ENCODE data around the gene TFEB. TPM values are rescaled to one million over a fixed set of nuclear protein-coding genes. Genes with fewer than 3 reads are reported as not detected.
A peak's percentile ranks its signal among the peaks of the same experiment; 100 is the strongest.

Gene TFEB
- total RNA-seq, 1 donor from 2014 or later = 3.8 TPM

- Mint-ChIP-seq H3K9me3 (no peaks in the 10 kb centered on the region), H3K27me3 (ENCODE audit: low read depth) (no peaks in the 10 kb centered on the region), H3K36me3 (peaks cover 16% of the 10 kb centered on the region), H3K27ac (peak within 1 kb of the TSS; percentile 91), H3K4me3 (peak within 1 kb of the TSS; percentile 88), H3K4me1 (peaks cover 69% of the 10 kb centered on the region)
- no peak for TF ChIP-seq CTCF (IDR thresholded peaks at IDR 0.05; ENCODE audit: unreplicated experiment)
- DNase-seq (ENCODE audit: low spot score in 2 of 2, unreplicated experiment in 2 of 2) = peak in 1 of 2 experiments; percentile 72
Observed at GRCh38 chr6:41638002-41638934, 97.1 kb downstream of the TFEB start, which contains the start of gene MDFI. MDFI (plus strand) TSS chr6:41638468; CDS start chr6:41638750, 282 bp downstream.

DNA sequence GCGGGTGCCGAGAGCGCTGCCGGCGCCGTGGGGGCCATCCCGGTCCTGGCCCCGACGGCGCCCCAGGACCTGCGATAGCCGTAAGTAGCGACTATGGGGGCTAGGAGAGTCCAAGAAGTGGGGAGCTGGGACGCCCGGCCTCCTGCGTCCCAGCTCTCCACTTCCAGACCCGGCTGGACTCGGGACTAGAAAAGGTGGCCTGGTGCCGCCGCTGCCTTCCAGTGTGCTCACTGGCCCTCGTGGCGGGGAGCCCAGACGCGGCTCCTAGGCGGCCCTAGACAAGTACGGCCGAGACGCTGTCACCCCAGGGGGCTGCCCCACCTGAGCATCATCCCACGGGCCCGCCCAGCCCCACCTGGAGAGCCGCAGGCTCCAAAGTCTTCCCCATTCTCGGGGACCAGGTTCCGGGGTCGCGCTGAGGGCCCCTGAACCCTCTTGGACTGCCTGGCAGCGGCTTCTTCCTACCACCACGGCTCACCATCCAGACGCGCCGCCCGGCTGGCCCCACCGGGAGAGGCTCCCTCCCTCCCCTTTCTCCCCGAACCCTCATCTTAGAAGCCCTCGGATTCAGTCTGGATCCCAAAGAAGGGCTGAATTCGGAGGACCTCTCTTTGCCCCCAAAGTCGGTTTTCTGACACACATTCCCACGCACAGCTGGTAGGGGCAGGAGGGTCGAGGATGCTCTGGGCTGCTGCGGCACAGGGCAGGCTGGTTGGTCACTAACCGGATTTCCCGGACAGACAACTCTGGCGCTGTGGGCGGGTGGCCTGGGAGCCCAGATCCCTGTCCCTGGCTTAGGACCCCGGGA is 98.0 kb downstream of the TFEB start:
- H3K27me3 Mint-ChIP-seq (ENCODE audit: low read depth) = no peaks in the 10 kb centered on the region
- peaks cover 69% of the 10 kb centered on the region for H3K4me1 Mint-ChIP-seq

GRCh38 chr6:41636833-41637193 is 98.6 kb downstream of the TFEB start:
- TF ChIP-seq CTCF (IDR thresholded peaks at IDR 0.05; ENCODE audit: unreplicated experiment) = no peak
- peaks cover 9% of the 10 kb centered on the region for H3K36me3 Mint-ChIP-seq
- H3K27me3 Mint-ChIP-seq (ENCODE audit: low read depth) = no peaks in the 10 kb centered on the region
- no peaks in the 10 kb centered on the region for H3K9me3 Mint-ChIP-seq
- peak overlapping the region; percentile 90 for H3K27ac Mint-ChIP-seq
- DNase-seq (ENCODE audit: low spot score in 2 of 2, unreplicated experiment in 2 of 2) = peak in 1 of 2 experiments; percentile 67
- H3K4me1 Mint-ChIP-seq = peaks cover 63% of the 10 kb centered on the region
- peak overlapping the region; percentile 70 for H3K4me3 Mint-ChIP-seq

More for the DNA sequence above, 98.0 kb downstream of the TFEB start:
- Mint-ChIP-seq H3K36me3 (peaks cover 11% of the 10 kb centered on the region), H3K4me3 (peak overlapping the region; percentile 88), H3K27ac (peak overlapping the region; percentile 91), H3K9me3 (no peaks in the 10 kb centered on the region)
- TF ChIP-seq CTCF (IDR thresholded peaks at IDR 0.05; ENCODE audit: unreplicated experiment) = no peak
- DNase-seq (ENCODE audit: low spot score in 2 of 2, unreplicated experiment in 2 of 2) = no peak

DNA sequence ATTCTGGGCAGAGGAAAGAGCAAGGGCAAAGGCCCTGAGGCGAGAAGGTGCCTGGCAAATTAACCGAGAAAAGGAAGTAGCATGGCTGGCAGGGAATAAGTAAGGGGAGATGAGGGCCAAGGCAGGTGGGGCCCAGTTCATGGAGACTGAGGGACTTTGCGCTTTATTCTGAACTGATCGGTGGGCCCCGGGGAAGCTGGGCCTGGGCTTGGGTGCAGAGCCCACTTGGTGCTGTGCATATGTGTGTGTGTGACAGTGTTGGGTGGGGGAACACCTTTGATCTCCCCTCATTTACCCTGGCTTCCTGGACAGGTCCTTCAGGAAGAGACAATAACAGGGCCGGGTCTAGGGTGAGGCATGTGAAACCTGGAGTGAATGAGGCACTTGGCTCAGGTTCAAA is 100.0 kb downstream of the TFEB start:
- Mint-ChIP-seq H3K27ac (peak overlapping the region; percentile 88), H3K9me3 (no peaks in the 10 kb centered on the region), H3K36me3 (no peaks in the 10 kb centered on the region), H3K4me3 (peak overlapping the region; percentile 18), H3K27me3 (ENCODE audit: low read depth) (no peaks in the 10 kb centered on the region), H3K4me1 (peaks cover 51% of the 10 kb centered on the region)
- no peak for DNase-seq (ENCODE audit: low spot score in 2 of 2, unreplicated experiment in 2 of 2)
- TF ChIP-seq CTCF (IDR thresholded peaks at IDR 0.05; ENCODE audit: unreplicated experiment) = no peak

- Mint-ChIP-seq H3K27me3 (ENCODE audit: low read depth) (no peaks in the 10 kb centered on the region), H3K27ac (peak overlapping the region; percentile 88), H3K36me3 (no peaks in the 10 kb centered on the region), H3K4me1 (peaks cover 44% of the 10 kb centered on the region), H3K9me3 (no peaks in the 10 kb centered on the region), H3K4me3 (peak overlapping the region; percentile 20)
- TF ChIP-seq CTCF (IDR thresholded peaks at IDR 0.05; ENCODE audit: unreplicated experiment) = no peak
- peak in 1 of 2 experiments; percentile 72 for DNase-seq (ENCODE audit: low spot score in 2 of 2, unreplicated experiment in 2 of 2)
Observed at GRCh38 chr6:41634657-41635056, 100.8 kb downstream of the TFEB start.

Other genes with a start within 250 kb of the TFEB start
- 85.1 to 91.0 TPM (median 87.9 TPM) in 3 replicates for gene FOXP4, start 189.2 kb downstream of the TFEB start, total RNA-seq
- gene MDFI, start 97.1 kb downstream of the TFEB start, total RNA-seq = 146 to 149 TPM (median 148 TPM) in 3 replicates
- gene PGC, start 11.8 kb upstream of the TFEB start, total RNA-seq = not detected in 3 replicates
- 5.8 to 6.8 TPM (median 6.3 TPM) in 3 replicates for gene FRS3, start 44.3 kb upstream of the TFEB start, total RNA-seq
- 4.5 to 8.1 TPM (median 6.6 TPM) in 3 replicates for gene PRICKLE4, start 45.2 kb upstream of the TFEB start, total RNA-seq
- 151 to 168 TPM (median 158 TPM) in 3 replicates for gene TOMM6, start 52.1 kb upstream of the TFEB start, total RNA-seq
- gene USP49, start 159.8 kb upstream of the TFEB start, total RNA-seq = 12.0 to 13.8 TPM (median 12.1 TPM) in 3 replicates
- 24.1 to 25.1 TPM (median 25.1 TPM) in 3 replicates for gene MED20, start 185.5 kb upstream of the TFEB start, total RNA-seq
- 32.7 to 36.5 TPM (median 32.8 TPM) in 3 replicates for gene BYSL, start 185.9 kb upstream of the TFEB start, total RNA-seq
- gene CCND3, start 206.2 kb upstream of the TFEB start, total RNA-seq = 37.2 to 42.0 TPM (median 39.5 TPM) in 3 replicates

Measured in mesothelial cell of epicardium (in vitro differentiated cells).